Liver (tissue), 9 donors: ENCODE results near the gene RRP12. TPM values are rescaled to one million over a fixed set of nuclear protein-coding genes. Genes with fewer than 3 reads are reported as not detected.

Source experiments
- DNase-seq: peaks from one replicate; pipeline ENCODE4 v3.0.0-alpha.2; 2017; ENCODE audit warnings: low spot score
- H3K27ac ChIP-seq, 2 donors: one replicate each; pipeline ENCODE4 v1.7.0; 2013; ENCODE audit warnings: inconsistent platforms in 2 of 2, low read length in 2 of 2, control low read depth in 1 of 2, low read depth in 1 of 2, mild to moderate bottlenecking in 1 of 2
- H3K27me3 ChIP-seq, 4 donors: one replicate each; pipeline versions ENCODE4 v1.6.1 to v1.7.0; 2013; ENCODE audit warnings: low read length in 3 of 4, inconsistent platforms in 1 of 4, mild to moderate bottlenecking in 1 of 4, moderate library complexity in 1 of 4; ENCODE audit not compliant: control insufficient read depth in 4 of 4, insufficient read depth in 4 of 4
- H3K36me3 ChIP-seq, 4 donors: one replicate each; pipeline versions ENCODE4 v1.6.1 to v1.7.0; 2013; ENCODE audit warnings: low read length in 3 of 4, mild to moderate bottlenecking in 3 of 4, low read depth in 1 of 4, moderate library complexity in 1 of 4; ENCODE audit not compliant: control insufficient read depth in 4 of 4, insufficient read depth in 3 of 4
- H3K4me1 ChIP-seq, 4 donors: one replicate each; pipeline versions ENCODE4 v1.6.1 to v1.7.0; 2013; ENCODE audit warnings: low read length in 3 of 4, mild to moderate bottlenecking in 3 of 4, moderate library complexity in 1 of 4; ENCODE audit not compliant: control insufficient read depth in 4 of 4, insufficient read depth in 4 of 4
- H3K4me3 ChIP-seq, 3 donors: one replicate each; pipeline versions ENCODE4 v1.6.1 to v1.7.0; 2013; ENCODE audit warnings: low read length in 3 of 3, control low read depth in 1 of 3, low read depth in 1 of 3, mild to moderate bottlenecking in 1 of 3
- H3K9ac ChIP-seq, 2 donors: one replicate each; pipeline ENCODE4 v1.7.0; 2013; ENCODE audit warnings: low read length in 2 of 2, mild to moderate bottlenecking in 2 of 2, moderate library complexity in 2 of 2, control low read depth in 1 of 2, low read depth in 1 of 2
- H3K9me3 ChIP-seq, 4 donors: one replicate each; pipeline versions ENCODE4 v1.6.1 to v1.7.0; 2013; ENCODE audit warnings: low read length in 3 of 4; ENCODE audit not compliant: control insufficient read depth in 4 of 4
- EGR1 ChIP-seq, 2 donors: IDR thresholded peaks; 2 replicates each; pipeline ENCODE4 v1.6.1; 2016 to 2018; ENCODE audit warnings: antibody characterized with exemption in 2 of 2, low read depth in 2 of 2
- FOXA1 ChIP-seq: IDR thresholded peaks from 2 replicates; pipeline ENCODE4 v1.6.1; 2016; ENCODE audit warnings: antibody characterized with exemption
- FOXA2 ChIP-seq: IDR thresholded peaks from 2 replicates; pipeline ENCODE4 v1.6.1; 2016; ENCODE audit warnings: antibody characterized with exemption
- GABPA ChIP-seq, 2 donors: IDR thresholded peaks in 1 of 2; conservative IDR thresholded peaks in 1 of 2; 2 replicates each; pipeline ENCODE4 v1.6.1; 2016; ENCODE audit warnings: antibody characterized with exemption in 2 of 2, mild to moderate bottlenecking in 1 of 2, moderate library complexity in 1 of 2
- HNF4A ChIP-seq, 2 donors: conservative IDR thresholded peaks; 2 replicates each; pipeline ENCODE4 v1.6.1; 2016; ENCODE audit warnings: antibody characterized with exemption in 2 of 2, mild to moderate bottlenecking in 2 of 2
- HNF4G ChIP-seq: IDR thresholded peaks from 2 replicates; pipeline ENCODE4 v1.6.1; 2016; ENCODE audit warnings: antibody characterized with exemption
- JUND ChIP-seq, 2 donors: IDR thresholded peaks; 2 replicates each; pipeline ENCODE4 v1.6.1; 2016; ENCODE audit warnings: antibody characterized with exemption in 2 of 2
- NR2F2 ChIP-seq: IDR thresholded peaks from 2 replicates; pipeline ENCODE4 v1.6.1; 2016; ENCODE audit warnings: antibody characterized with exemption
- RAD21 ChIP-seq, 2 donors: IDR thresholded peaks; 2 replicates each; pipeline ENCODE4 v1.6.1; 2016; ENCODE audit warnings: antibody characterized with exemption in 2 of 2, mild to moderate bottlenecking in 2 of 2
- RXRA ChIP-seq, 2 donors: IDR thresholded peaks; 2 replicates each; pipeline ENCODE4 v1.6.1; 2017 to 2018; ENCODE audit warnings: antibody characterized with exemption in 2 of 2, mild to moderate bottlenecking in 1 of 2
- SP1 ChIP-seq: IDR thresholded peaks from 2 replicates; pipeline ENCODE4 v1.6.1; 2018; ENCODE audit warnings: antibody characterized with exemption, mild to moderate bottlenecking
- TAF1 ChIP-seq: conservative IDR thresholded peaks from 2 replicates; pipeline ENCODE4 v1.6.1; 2016; ENCODE audit warnings: antibody characterized with exemption, mild to moderate bottlenecking
- YY1 ChIP-seq: IDR thresholded peaks from 2 replicates; pipeline ENCODE4 v1.6.1; 2016; ENCODE audit warnings: antibody characterized with exemption, mild to moderate bottlenecking
- WGBS: extraction: QIAGEN DNeasy Blood & Tissue Kit; methylation state at CpG from one replicate; pipeline ENCODE4 v1.1.7; 2013; 5-methylcytosine and 5-hydroxymethylcytosine counted together
- polyA plus RNA-seq, 2 donors: library from polyadenylated mRNA; stranded (reverse) in 1 of 2; unstranded in 1 of 2; fragments of 200-250 nt in 1 of 2; fragments of >200 nt in 1 of 2; fragmentation: Nextera tagmentation in 1 of 2; extraction: Ambion mirVana in 1 of 2; gene quantifications; one replicate each; pipeline versions ENCODE4 v1.2.1 to v1.2.3, GENCODE V29; 2013 to 2015
- total RNA-seq, 2 donors: library from RNA; depleted of rRNA; stranded (reverse); fragments of >200 nt; gene quantifications; one replicate each; pipeline ENCODE4 v1.2.3, GENCODE V29; 2014
- TF ChIP-seq, protein P1 (sequence below): IDR thresholded peaks from 2 replicates; pipeline ENCODE4 v1.6.1; 2016; ENCODE audit warnings: antibody characterized with exemption
- TF ChIP-seq, protein P2 (sequence below): IDR thresholded peaks from 2 replicates; pipeline ENCODE4 v1.6.1; 2016; ENCODE audit warnings: antibody characterized with exemption
- TF ChIP-seq, protein P3 (sequence below): IDR thresholded peaks from 2 replicates; pipeline ENCODE4 v1.6.1; 2016; ENCODE audit warnings: antibody characterized with exemption, mild to moderate bottlenecking
- TF ChIP-seq, protein P4 (sequence below): IDR thresholded peaks from 2 replicates; pipeline ENCODE4 v1.6.1; 2016; ENCODE audit warnings: antibody characterized with exemption
- TF ChIP-seq, protein P5 (sequence below): fragments of 150-350 bp; IDR thresholded peaks from 2 replicates; pipeline ENCODE4 v1.5.1; 2017; ENCODE audit warnings: improper control_type of control experiment, low read depth, low read length; ENCODE audit not compliant: missing input control
- donor health status: healthy.
- donor health status: healthy.
- donor health status: healthy.
- donor health status: healthy.
- donor health status: healthy.

The RRP12 gene
- total and polyA plus RNA-seq, 4 donors: 5.7 to 9.6 (median 6.9) TPM

DNA sequence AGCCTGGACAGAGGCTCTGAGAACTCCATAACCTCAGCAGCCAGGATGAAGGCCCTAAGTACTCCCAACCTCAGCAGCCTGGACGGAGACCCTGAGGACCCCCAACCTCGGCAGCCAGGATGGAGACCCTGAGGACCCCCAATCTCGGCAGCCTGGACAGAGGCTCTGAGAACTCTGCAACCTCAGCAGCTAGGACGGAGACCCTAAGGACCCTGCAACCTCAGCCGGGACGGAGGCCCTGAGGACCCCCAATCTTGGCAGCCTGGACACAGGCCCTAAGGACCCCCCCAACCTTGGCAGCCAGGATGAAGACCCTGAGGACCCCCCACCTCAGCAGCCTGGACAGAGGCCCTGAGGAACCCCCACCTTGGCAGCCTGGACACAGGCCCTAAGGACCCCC is 16.5 kb downstream of the RRP12 start:
- H3K36me3 ChIP-seq: peaks cover 5 to 52% (median 10%) of the 10 kb centered on the region in 4 donors
- H3K4me1 ChIP-seq: no peaks in the 10 kb centered on the region
- 91% methylated on average over 6 of the region's 6 CpGs for WGBS

DNA sequence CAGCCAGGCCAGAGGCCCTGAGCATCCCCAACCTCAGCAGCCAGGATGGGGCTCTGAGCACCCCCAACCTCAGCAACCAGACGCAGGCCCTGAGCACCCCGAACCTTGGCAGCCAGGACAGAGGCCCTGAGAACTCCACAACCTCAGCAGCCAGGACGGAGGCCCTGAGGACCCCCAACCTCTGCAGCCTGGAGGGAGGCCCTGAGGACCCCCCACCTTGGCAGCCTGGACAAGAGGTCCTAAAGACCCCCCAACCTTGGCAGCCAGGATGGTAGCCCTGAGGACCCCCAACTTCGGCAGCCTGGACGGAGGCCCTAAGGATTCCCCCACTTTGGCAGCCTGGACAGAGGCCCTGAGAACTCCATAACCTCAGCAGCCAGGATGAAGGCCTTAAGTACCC is 17.0 kb downstream of the RRP12 start:
- DNase-seq: no peak
- no peaks in the 10 kb centered on the region for H3K9me3 ChIP-seq
- 98% methylated on average over 5 of the region's 5 CpGs for WGBS
- no peak overlapping the region for H3K27ac ChIP-seq
- H3K9ac ChIP-seq: no peak overlapping the region
- no peaks in the 10 kb centered on the region for H3K27me3 ChIP-seq
- no peak overlapping the region for H3K4me3 ChIP-seq
- peaks cover 5 to 53% (median 10%) of the 10 kb centered on the region in 4 donors for H3K36me3 ChIP-seq
- no peaks in the 10 kb centered on the region for H3K4me1 ChIP-seq
- TF ChIP-seq, protein P1, sequence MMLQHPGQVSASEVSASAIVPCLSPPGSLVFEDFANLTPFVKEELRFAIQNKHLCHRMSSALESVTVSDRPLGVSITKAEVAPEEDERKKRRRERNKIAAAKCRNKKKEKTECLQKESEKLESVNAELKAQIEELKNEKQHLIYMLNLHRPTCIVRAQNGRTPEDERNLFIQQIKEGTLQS: no peak
- no peak for TF ChIP-seq EGR1 (IDR thresholded peaks at IDR 0.05; ENCODE audit: low read depth in 2 of 2)
- no peak for TF ChIP-seq YY1
- no peak for TF ChIP-seq RXRA (IDR thresholded peaks at IDR 0.05)
- no peak for TF ChIP-seq TAF1
- no peak for TF ChIP-seq HNF4A (conservative IDR thresholded peaks at IDR 0.05)
- TF ChIP-seq, protein P2, sequence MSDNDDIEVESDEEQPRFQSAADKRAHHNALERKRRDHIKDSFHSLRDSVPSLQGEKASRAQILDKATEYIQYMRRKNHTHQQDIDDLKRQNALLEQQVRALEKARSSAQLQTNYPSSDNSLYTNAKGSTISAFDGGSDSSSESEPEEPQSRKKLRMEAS: no peak
- no peak for TF ChIP-seq NR2F2
- TF ChIP-seq, protein P3, sequence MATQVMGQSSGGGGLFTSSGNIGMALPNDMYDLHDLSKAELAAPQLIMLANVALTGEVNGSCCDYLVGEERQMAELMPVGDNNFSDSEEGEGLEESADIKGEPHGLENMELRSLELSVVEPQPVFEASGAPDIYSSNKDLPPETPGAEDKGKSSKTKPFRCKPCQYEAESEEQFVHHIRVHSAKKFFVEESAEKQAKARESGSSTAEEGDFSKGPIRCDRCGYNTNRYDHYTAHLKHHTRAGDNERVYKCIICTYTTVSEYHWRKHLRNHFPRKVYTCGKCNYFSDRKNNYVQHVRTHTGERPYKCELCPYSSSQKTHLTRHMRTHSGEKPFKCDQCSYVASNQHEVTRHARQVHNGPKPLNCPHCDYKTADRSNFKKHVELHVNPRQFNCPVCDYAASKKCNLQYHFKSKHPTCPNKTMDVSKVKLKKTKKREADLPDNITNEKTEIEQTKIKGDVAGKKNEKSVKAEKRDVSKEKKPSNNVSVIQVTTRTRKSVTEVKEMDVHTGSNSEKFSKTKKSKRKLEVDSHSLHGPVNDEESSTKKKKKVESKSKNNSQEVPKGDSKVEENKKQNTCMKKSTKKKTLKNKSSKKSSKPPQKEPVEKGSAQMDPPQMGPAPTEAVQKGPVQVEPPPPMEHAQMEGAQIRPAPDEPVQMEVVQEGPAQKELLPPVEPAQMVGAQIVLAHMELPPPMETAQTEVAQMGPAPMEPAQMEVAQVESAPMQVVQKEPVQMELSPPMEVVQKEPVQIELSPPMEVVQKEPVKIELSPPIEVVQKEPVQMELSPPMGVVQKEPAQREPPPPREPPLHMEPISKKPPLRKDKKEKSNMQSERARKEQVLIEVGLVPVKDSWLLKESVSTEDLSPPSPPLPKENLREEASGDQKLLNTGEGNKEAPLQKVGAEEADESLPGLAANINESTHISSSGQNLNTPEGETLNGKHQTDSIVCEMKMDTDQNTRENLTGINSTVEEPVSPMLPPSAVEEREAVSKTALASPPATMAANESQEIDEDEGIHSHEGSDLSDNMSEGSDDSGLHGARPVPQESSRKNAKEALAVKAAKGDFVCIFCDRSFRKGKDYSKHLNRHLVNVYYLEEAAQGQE: no peak
- no peak for TF ChIP-seq GABPA (IDR thresholded peaks at IDR 0.05 in 1 of 2, conservative IDR thresholded peaks at IDR 0.05 in 1 of 2)
- no peak for TF ChIP-seq FOXA1
- TF ChIP-seq FOXA2: no peak
- no peak for TF ChIP-seq SP1
- no peak for TF ChIP-seq JUND (IDR thresholded peaks at IDR 0.05)
- TF ChIP-seq, protein P4, sequence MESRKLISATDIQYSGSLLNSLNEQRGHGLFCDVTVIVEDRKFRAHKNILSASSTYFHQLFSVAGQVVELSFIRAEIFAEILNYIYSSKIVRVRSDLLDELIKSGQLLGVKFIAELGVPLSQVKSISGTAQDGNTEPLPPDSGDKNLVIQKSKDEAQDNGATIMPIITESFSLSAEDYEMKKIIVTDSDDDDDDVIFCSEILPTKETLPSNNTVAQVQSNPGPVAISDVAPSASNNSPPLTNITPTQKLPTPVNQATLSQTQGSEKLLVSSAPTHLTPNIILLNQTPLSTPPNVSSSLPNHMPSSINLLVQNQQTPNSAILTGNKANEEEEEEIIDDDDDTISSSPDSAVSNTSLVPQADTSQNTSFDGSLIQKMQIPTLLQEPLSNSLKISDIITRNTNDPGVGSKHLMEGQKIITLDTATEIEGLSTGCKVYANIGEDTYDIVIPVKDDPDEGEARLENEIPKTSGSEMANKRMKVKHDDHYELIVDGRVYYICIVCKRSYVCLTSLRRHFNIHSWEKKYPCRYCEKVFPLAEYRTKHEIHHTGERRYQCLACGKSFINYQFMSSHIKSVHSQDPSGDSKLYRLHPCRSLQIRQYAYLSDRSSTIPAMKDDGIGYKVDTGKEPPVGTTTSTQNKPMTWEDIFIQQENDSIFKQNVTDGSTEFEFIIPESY: no peak
- no peak for TF ChIP-seq HNF4G
- TF ChIP-seq RAD21 (IDR thresholded peaks at IDR 0.05): no peak
- TF ChIP-seq, protein P5, sequence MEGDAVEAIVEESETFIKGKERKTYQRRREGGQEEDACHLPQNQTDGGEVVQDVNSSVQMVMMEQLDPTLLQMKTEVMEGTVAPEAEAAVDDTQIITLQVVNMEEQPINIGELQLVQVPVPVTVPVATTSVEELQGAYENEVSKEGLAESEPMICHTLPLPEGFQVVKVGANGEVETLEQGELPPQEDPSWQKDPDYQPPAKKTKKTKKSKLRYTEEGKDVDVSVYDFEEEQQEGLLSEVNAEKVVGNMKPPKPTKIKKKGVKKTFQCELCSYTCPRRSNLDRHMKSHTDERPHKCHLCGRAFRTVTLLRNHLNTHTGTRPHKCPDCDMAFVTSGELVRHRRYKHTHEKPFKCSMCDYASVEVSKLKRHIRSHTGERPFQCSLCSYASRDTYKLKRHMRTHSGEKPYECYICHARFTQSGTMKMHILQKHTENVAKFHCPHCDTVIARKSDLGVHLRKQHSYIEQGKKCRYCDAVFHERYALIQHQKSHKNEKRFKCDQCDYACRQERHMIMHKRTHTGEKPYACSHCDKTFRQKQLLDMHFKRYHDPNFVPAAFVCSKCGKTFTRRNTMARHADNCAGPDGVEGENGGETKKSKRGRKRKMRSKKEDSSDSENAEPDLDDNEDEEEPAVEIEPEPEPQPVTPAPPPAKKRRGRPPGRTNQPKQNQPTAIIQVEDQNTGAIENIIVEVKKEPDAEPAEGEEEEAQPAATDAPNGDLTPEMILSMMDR: no peak

More for the DNA sequence above, 16.5 kb downstream of the RRP12 start:
- DNase-seq: no peak
- TF ChIP-seq FOXA2 (no peak), TAF1 (no peak), SP1 (no peak), EGR1 (IDR thresholded peaks at IDR 0.05; ENCODE audit: low read depth in 2 of 2) (no peak)
- Histone ChIP-seq H3K4me3 (no peak overlapping the region), H3K9ac (no peak overlapping the region), H3K27ac (no peak overlapping the region), H3K9me3 (no peaks in the 10 kb centered on the region), H3K27me3 (no peaks in the 10 kb centered on the region)
